ENCODE measurements around the gene SEPSECS. TPM values are rescaled to one million over a fixed set of nuclear protein-coding genes. Genes with fewer than 3 reads are reported as not detected.
A peak's percentile ranks its signal among the peaks of the same experiment; 100 is the strongest.

The SEPSECS gene
- total and polyA plus RNA-seq, 9 of the 15 experiments (the other 6 are each of a cell fraction or from before 2014, with no cell fraction given): 3.9 to 17.2 (median 7.9) TPM

DNA sequence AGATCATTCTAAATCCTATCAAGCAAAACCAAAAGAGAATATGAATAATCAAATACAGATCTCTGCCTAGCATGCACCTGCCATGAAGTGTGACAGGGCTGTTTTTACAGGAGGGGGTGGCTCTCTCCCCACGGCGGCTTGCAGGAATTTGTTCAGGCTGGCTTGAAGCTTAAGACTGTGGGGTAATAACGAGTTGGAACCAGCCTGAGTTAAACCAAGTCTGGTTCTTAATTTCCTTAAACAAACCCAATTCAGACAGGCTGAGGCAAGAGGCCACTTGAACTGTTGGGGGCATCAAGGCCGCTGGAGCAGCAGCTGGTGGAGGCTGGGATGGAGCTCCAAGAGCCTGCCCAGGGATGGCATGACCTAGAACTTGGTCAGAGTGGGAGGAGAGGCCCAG is 84.4 kb downstream of the SEPSECS start:
- H3K4me1 ChIP-seq (replicated peaks in 1 of 2; ENCODE audit: control insufficient read depth in 2 of 2, insufficient read depth in 2 of 2, low read length in 2 of 2): no peaks in the 10 kb centered on the region
- POLR2A ChIA-PET: interaction anchor here (0.6 kb wide), 1 partner anchor 11 kb away, joined by 4 read pairs; no protein-coding TSS in a partner anchor

More for the DNA sequence above, 84.4 kb downstream of the SEPSECS start:
- in situ Hi-C loops (cut with MboI) (no loop called here), intact Hi-C loops (cut with micrococcal nuclease) (no loop called here)
- no TSS peak for BruUV-seq (replicated peaks)
- H2AFZ ChIP-seq (ENCODE audit: low read depth, low read length): no peak overlapping the region
- DNase-seq (ENCODE audit: extremely low read depth in 1 of 4, low spot score in 3 of 4) (no peak), ATAC-seq (peak; percentile 34; the same call in 1 of the 3 replicates), FAIRE-seq (no peak)
- no peak overlapping the region for H3K27ac ChIP-seq (ENCODE audit: extremely low read depth, low read depth, low read length)
- H3K9me3 ChIP-seq (replicated peaks; ENCODE audit: control insufficient read depth, insufficient read depth, low read depth, low read length): no peaks in the 10 kb centered on the region
- TF ChIP-seq BHLHE40 (IDR thresholded peaks at IDR 0.05; ENCODE audit: low read length) (no peak), ZNF140 (CRISPR knock-in tag; IDR thresholded peaks at IDR 0.05) (no peak), NFRKB (IDR thresholded peaks at IDR 0.05; ENCODE audit: low read depth) (no peak), TRIM28 (IDR thresholded peaks at IDR 0.05) (no peak), ZNF436 (CRISPR knock-in tag; IDR thresholded peaks at IDR 0.05) (no peak), CC2D1A (IDR thresholded peaks at IDR 0.05) (no peak)
- TF ChIP-seq, protein P1, sequence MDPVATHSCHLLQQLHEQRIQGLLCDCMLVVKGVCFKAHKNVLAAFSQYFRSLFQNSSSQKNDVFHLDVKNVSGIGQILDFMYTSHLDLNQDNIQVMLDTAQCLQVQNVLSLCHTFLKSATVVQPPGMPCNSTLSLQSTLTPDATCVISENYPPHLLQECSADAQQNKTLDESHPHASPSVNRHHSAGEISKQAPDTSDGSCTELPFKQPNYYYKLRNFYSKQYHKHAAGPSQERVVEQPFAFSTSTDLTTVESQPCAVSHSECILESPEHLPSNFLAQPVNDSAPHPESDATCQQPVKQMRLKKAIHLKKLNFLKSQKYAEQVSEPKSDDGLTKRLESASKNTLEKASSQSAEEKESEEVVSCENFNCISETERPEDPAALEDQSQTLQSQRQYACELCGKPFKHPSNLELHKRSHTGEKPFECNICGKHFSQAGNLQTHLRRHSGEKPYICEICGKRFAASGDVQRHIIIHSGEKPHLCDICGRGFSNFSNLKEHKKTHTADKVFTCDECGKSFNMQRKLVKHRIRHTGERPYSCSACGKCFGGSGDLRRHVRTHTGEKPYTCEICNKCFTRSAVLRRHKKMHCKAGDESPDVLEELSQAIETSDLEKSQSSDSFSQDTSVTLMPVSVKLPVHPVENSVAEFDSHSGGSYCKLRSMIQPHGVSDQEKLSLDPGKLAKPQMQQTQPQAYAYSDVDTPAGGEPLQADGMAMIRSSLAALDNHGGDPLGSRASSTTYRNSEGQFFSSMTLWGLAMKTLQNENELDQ (CRISPR knock-in tag; IDR thresholded peaks at IDR 0.05; ENCODE audit: borderline replicate concordance): no peak
- TF ChIP-seq, protein P2, sequence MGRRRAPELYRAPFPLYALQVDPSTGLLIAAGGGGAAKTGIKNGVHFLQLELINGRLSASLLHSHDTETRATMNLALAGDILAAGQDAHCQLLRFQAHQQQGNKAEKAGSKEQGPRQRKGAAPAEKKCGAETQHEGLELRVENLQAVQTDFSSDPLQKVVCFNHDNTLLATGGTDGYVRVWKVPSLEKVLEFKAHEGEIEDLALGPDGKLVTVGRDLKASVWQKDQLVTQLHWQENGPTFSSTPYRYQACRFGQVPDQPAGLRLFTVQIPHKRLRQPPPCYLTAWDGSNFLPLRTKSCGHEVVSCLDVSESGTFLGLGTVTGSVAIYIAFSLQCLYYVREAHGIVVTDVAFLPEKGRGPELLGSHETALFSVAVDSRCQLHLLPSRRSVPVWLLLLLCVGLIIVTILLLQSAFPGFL (CRISPR knock-in tag; IDR thresholded peaks at IDR 0.05): no peak
- H4K20me1 ChIP-seq (replicated peaks; ENCODE audit: control insufficient read depth, insufficient read depth, low read length): no peaks in the 10 kb centered on the region
- no peaks in the 10 kb centered on the region for H3K9me1 ChIP-seq (ENCODE audit: control insufficient read depth, insufficient read depth, low read length)
- no peak overlapping the region for H3K4me2 ChIP-seq (ENCODE audit: insufficient read depth, low read length)
- H3K36me3 ChIP-seq (ENCODE audit: control insufficient read depth, insufficient read depth, low read length): no peaks in the 10 kb centered on the region
- no peak overlapping the region for H3K4me3 ChIP-seq
- CTCF ChIA-PET (ENCODE audit: low intra/inter-chr PET ratio): no interaction called here
- H3K9ac ChIP-seq (ENCODE audit: insufficient read depth in 1 of 2, low read depth in 2 of 2, low read length in 2 of 2): no peak overlapping the region
- peaks cover 9 to 29% of the 10 kb centered on the region in 2 experiments for H3K27me3 ChIP-seq (ENCODE audit: control insufficient read depth in 2 of 2, insufficient read depth in 2 of 2, low read length in 2 of 2)
- WGBS (ENCODE audit: insufficient coverage, low coverage, missing lambda C conversion rate): 5% methylated on average over 4 of the region's 4 CpGs
- no peaks in the 10 kb centered on the region for H3K79me2 ChIP-seq (ENCODE audit: control insufficient read depth, insufficient read depth, low read length)
